ENCODE results near the gene DUOXA1. TPM values are rescaled to one million over a fixed set of nuclear protein-coding genes. Genes with fewer than 3 reads are reported as not detected.

The DUOXA1 gene
- polyA plus RNA-seq, 1 of the 3 experiments (the other 2 are of a cell fraction), result 0.02 TPM

GRCh38 chr15:45128971-45129639 is 574 bp downstream of the DUOXA1 start:
- DNase-seq, result no peak
- Histone ChIP-seq H3K27ac (ENCODE audit: low read depth in 2 of 2, low read length in 1 of 2) (no peak overlapping the region), H3K9me2 (no peaks in the 10 kb centered on the region), H3K36me3 (replicated peaks in 1 of 2; ENCODE audit: control insufficient read depth in 1 of 2, insufficient read depth in 2 of 2, low read length in 1 of 2) (no peaks in the 10 kb centered on the region), H3K4me3 (ENCODE audit: low read depth in 2 of 2, low read length in 1 of 2) (no peak overlapping the region), H3F3A (replicated peaks; ENCODE audit: insufficient read depth) (no peaks in the 10 kb centered on the region), H4K20me1 (ENCODE audit: insufficient read depth) (no peaks in the 10 kb centered on the region), H3K79me2 (ENCODE audit: insufficient read depth) (no peaks in the 10 kb centered on the region), H3K4me1 (ENCODE audit: control insufficient read depth in 1 of 2, insufficient read depth in 2 of 2, low read depth in 1 of 2, low read length in 1 of 2) (peaks cover 0 to 15% of the 10 kb centered on the region in 2 experiments; a peak in 1 of 4 replicates), H3K4me2 (no peak overlapping the region), H2AFZ (ENCODE audit: low read depth) (no peak overlapping the region), H3K9ac (no peak overlapping the region), H3K9me3 (no peaks in the 10 kb centered on the region), H3K27me3 (ENCODE audit: insufficient read depth) (peaks cover 10% of the 10 kb centered on the region; the same call in 1 of the 2 replicates)
- WGBS (ENCODE audit: low lambda C conversion rate), result 65% methylated on average over 35 of the region's 47 CpGs
- ChIA-PET CTCF (interaction anchor here (1.1 to 6.0 kb wide), 2 partner anchors 11 to 328 kb away, joined by 4 to 52 read pairs; no protein-coding TSS in a partner anchor), POLR2A (interaction anchor here (0.6 kb wide), 1 partner anchor 17 kb away, joined by 3 read pairs; no protein-coding TSS in a partner anchor)
- TF ChIP-seq TAF1 (IDR thresholded peaks at IDR 0.05; ENCODE audit: borderline replicate concordance, low read depth, low read length) (no peak), ZBTB33 (IDR thresholded peaks at IDR 0.05; ENCODE audit: borderline replicate concordance, low read depth) (no peak), ELF1 (IDR thresholded peaks at IDR 0.05) (no peak), SIN3A (IDR thresholded peaks at IDR 0.05; ENCODE audit: borderline replicate concordance, low read depth, low read length) (no peak), PBX3 (IDR thresholded peaks at IDR 0.05) (no peak), IRF3 (IDR thresholded peaks at IDR 0.05; ENCODE audit: low read depth, low read length) (no peak), RAD21 (IDR thresholded peaks at IDR 0.05; ENCODE audit: low read length) (no peak), GATA2 (CRISPR knock-in tag; IDR thresholded peaks at IDR 0.05) (no peak), FOXJ3 (CRISPR knock-in tag; IDR thresholded peaks at IDR 0.05) (no peak), GABPA (IDR thresholded peaks at IDR 0.05; ENCODE audit: low read depth) (no peak), USF1 (IDR thresholded peaks at IDR 0.05; ENCODE audit: borderline replicate concordance, low read depth) (no peak), RCOR1 (IDR thresholded peaks at IDR 0.05; ENCODE audit: low read length) (no peak), RFX5 (IDR thresholded peaks at IDR 0.05; ENCODE audit: low read length) (no peak), MXI1 (IDR thresholded peaks at IDR 0.05; ENCODE audit: low read depth, low read length) (no peak), REST (IDR thresholded peaks at IDR 0.05; ENCODE audit: low read depth, low read length) (no peak), FOSL2 (IDR thresholded peaks at IDR 0.05; ENCODE audit: borderline replicate concordance, low read depth) (no peak), TEAD4 (IDR thresholded peaks at IDR 0.05; ENCODE audit: borderline replicate concordance, insufficient read depth) (no peak), RXRA (IDR thresholded peaks at IDR 0.05; ENCODE audit: borderline replicate concordance, low read depth) (no peak)
